DMS153 (cell line): Measurements from ENCODE around the gene KCNH1.

ENCODE experiments used
- DNase-seq: peaks from one replicate; lab custom pipeline; 2025; lab: John Stamatoyannopoulos, UW

Gene KCNH1

DNA sequence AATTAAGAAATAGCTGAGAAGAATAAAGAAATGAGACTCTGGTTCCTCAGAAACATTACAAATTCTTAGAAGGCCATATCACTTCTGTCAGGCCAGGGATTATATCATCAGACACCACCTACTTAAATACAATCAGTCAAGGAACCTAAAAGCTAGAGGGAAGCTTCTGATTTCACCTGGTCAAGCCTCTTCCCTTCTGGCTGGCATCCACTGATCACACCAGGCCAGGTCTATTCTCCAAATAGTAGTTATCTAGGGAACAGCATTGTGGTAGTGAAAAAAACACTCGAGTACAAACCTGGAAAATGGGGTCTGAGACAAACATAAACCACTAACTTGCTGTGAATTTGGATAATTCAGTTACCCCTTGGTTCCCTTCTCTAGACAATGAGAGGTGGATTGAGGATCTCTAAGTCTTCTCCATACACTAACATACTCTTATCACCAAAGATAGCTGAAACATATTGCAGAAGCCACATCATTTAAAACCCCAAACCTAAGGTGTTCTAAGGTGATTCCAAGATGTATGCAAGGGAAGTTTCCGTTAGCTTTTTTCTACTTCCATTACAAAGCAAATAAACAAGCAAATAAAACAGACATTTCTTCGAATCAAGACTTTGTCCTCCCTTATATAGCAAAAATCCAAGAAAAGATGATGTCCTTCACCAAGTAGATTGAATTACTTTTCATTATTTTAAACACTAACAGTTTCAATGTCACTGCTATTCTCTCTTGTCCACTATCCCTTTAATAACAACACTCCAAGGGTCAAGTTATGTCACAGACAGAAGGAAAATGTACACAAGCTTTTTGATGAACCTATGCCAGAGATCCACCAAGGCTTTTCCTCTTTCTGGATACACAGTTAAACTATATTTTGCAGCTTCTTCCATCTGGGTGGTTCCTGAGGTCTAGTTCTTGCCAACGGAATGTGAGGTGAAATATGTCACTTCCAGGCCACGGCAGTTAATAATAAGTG lies 212.9 kb downstream of the KCNH1 start:
- no peak for DNase-seq

GRCh38 chr1:210920258-210920657 lies 213.7 kb downstream of the KCNH1 start:
- DNase-seq: no peak

- DNase-seq: no peak
Observed at GRCh38 chr1:210918893-210919292, 215.1 kb downstream of the KCNH1 start.

- DNase-seq: no peak
Observed at GRCh38 chr1:210917560-210918169, 216.3 kb downstream of the KCNH1 start.

- no peak for DNase-seq
Observed at GRCh38 chr1:210916548-210916947, 217.4 kb downstream of the KCNH1 start.

DNA sequence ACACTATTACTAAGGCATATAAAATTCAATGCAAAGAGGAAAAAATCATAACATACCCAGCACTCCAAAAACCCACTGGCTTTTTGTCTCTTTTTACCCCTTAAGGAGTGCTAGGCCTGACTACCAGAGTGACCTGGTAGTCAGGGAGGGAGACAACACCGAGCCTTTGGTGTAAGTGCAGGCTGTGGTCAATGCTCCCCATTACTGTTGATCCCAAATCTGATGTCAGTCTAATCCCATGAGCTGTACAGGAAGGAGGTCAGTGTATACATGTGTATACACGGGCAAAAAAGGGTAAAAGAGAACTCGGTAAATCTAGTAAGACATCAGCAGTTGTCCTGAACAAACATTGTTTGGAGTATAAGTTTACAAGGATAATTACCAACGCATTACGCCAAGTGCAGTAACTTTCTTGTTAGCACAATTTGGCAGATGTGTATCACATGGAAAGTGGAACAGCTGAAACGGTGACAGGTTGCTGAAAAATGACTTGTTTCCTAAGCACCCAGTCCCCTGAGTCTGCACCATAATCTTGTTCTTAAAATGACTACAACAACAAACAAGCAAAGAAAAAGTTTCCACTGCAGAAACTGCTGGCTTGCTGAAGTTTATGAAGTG lies 217.9 kb downstream of the KCNH1 start:
- no peak for DNase-seq

DNA sequence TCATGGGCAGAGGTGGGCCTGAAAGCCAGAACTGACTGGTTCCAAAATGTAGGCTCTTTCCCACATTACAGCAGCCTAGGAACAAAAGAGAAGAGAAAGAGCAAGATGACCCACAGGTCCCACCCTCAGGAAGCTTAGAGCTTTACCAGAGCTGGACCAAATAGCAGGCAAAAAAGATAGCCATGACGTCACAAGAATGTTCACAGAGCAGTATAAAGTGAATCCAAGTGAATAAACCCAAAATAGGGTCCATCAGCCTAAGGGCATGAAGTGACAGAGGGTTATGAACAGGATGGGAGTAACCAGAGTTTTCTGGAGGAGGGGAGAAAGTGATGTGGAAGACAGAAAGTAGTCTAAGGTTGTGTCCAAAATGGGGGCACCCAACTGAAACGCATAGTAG lies 221.2 kb downstream of the KCNH1 start:
- DNase-seq: no peak

- DNase-seq: no peak
Observed at GRCh38 chr1:210910020-210910575, 223.8 kb downstream of the KCNH1 start.

GRCh38 chr1:210908791-210909190 lies 225.2 kb downstream of the KCNH1 start:
- no peak for DNase-seq

DNA sequence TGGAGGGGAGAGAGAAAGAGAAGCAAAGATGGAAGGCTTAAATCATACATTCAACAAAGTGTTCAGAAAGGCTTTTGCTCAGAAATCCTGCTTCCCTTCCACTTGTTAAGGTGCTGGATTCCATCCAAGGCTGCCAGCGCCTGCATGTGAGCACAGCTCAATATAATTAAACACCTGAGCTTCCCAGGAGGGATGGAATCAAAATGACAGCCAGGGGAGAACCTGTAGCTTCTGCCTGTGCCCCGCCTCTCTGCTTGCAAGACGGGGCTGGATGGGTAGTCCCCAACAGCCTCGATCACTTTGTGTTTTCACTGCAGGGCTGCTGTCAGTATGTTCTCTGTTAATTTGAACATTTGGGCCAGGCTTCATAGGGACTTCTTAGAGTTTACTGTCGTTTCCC lies 225.7 kb downstream of the KCNH1 start:
- DNase-seq: peak; percentile 33

DNA sequence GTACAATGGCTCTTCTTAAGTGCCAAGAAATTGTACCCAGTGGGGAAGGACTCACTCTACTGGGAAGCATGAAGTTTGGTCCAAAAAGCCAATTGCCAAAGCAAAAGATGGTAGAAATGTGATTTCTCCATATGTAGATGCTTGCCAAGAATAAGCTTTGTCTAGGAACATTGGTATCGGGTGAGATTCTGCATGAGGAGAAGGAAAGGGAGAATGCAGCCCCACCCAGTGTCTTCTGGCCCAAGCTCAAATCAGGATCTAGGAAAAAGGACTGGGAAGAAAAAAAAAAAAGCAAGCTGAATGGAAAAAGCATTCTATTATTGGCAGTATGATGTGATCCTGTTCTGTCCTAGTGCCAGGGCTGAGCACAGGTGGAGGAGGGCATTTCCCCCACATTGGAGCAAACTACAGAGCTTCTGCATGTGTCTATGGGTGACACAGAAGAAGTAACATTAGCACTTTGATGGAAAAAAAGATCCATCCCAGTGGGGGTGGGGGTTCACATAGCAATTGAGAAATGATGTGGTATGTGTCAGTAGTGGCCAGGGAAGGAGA lies 226.6 kb downstream of the KCNH1 start:
- no peak for DNase-seq

DNA sequence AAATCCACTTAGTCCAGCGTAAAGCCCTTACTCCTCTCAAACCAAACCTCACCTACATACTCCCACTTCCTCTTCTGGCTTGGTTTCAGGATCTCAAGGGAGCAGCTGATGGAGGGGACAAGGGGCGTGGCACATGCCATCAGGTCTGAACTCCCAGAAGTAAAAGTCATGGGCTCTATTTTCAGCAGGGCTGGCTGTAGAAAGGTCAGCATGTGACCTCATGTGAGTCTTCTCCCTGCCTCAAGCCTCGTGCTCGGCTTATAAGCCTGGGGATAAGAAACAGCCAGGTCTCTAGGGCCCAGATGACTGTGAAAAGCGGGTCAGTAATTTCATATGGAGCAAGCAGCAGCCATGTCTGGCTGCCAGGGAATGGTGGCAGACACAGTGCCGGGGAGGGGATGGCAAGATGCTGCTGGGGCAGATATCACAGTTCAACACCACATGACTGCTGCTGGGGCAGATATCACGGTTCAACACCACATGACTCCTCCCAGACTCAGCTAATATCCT lies 227.9 kb downstream of the KCNH1 start:
- no peak for DNase-seq

DNA sequence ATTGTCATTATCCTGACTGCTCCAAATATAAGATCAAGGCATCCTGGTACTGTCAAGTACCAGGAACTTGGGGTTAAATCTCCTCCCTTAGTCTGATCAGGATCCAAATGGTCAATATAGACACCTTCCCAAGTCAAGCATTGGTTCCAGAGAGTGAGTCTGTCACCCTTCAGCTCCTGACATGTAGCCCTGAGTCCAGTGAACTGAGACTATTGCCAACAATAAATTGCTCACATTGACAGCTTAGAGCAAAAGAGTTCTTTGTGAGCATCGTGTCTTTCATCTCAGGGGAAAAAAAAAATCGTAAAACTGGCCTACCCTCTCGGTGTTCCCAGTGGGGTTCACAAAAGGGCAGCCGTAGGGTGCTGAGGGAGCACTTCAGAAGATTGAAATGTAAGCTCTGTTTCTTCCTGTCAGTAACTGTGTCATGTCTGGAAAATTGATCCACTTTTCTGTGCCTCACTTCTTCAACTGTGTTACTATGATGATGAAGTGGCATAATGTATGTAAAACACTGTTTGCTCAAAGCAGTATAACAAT lies 228.5 kb downstream of the KCNH1 start:
- DNase-seq: no peak

DNA sequence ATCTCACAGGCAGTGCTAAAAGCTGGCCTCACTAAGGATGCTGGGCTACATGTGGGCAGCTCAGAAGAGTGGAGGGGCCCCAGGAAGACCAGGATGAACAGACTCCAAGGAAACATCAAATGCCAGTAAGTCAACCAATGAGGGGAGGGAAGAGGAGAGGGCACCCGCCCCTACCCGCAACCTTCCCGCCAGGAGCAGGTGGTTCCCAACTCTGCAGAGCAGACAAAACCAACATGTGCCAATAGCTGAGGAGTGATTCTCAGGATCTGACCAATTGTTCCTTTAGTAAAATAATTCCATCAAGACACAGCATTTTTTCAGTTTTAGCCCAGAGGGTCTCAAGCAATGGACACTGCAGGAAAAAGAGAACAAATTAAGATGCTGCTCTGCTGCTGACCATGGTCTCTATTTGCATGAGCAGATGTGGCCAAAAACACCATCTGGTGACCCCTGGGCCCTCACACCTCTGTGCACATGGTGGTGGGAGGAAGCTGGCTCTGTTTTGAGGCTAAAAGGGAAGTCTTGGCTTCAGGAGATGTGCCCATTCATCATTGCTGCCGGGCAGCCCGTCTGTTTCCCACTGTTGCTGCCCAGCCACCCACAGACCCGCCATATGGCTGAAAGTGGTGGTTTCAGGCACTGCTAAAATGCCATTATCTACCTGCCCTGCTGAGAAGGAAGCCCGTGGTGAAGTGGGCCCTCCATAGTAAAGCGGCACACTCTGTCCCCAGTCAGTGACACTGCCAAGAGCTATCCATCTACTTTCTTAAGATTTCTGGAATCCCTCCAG lies 231.8 kb downstream of the KCNH1 start:
- no peak for DNase-seq

- DNase-seq: no peak
Observed at GRCh38 chr1:210900820-210901219, 233.1 kb downstream of the KCNH1 start.

- DNase-seq: no peak
Observed at GRCh38 chr1:210900079-210900478, 233.9 kb downstream of the KCNH1 start.

DNA sequence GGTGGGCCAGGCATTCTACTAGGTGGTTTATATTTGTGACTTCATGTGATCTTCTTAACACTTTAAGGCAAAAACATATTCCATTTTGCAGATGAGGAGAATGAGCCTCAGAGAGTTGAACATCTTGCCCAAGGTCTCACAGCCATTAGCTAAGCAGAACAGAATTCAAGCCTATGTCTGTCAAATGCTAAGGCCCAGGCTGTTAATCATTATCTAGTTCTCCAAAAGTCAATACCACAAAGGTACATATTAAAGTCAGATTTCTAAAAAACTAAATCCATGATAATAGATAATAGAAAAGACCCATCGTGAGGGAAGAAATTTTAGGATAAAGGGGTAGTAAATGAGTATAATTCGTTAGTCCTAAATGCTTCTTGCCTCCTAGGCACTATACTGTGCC lies 234.3 kb downstream of the KCNH1 start:
- DNase-seq: no peak

GRCh38 chr1:210898473-210898872 lies 235.5 kb downstream of the KCNH1 start:
- no peak for DNase-seq

- DNase-seq: no peak
Observed at GRCh38 chr1:210883821-210884220, 250.1 kb downstream of the KCNH1 start.

DNA sequence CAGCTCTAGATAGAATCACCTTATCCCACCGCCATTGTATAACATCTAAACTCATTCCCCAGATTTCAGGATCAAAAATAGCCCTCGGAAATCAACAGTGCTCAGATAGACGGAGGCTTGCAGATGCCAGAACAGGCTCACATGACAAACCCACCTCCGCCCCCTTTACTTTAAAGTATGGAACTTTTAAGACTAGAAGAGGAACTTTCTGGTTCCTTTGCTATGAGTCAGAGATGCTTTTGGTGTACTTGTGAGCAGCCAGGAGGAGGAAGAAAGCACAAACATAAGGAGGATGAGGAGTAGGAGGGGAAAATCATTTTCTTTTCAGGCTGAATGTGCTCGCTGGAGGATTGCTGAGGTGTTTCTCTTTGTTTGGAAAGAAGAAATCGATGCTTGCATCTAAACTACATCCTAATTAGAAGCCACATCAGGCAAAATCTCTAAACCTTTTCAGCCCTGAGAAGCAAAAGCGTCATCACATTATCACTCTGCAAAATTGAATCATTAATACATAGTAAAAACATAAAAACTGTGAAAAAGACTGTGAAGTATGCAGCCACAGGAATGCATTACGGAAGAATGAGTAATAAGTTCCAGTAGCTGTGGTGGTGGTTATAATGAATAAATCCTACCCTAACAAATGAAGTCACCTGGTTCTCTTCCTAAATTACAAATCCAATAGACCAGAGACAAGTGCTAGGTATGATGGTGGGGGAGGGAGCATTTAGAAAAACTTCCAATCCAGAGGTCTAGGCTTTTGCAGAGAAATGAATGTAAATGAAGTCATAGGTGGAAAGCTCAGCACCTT lies 251.3 kb downstream of the KCNH1 start:
- no peak for DNase-seq
